Renal cortical epithelial cell (primary cell): Measurements from ENCODE around the gene PIGV. TPM values are rescaled to one million over a fixed set of nuclear protein-coding genes. Genes with fewer than 3 reads are reported as not detected.
A peak's percentile ranks its signal among the peaks of the same experiment; 100 is the strongest.

Experiments
- DNase-seq: peaks from one replicate; pipeline ENCODE4 v3.0.0-alpha.2; 2011; ENCODE audit warnings: low read depth
- total RNA-seq: library from RNA; depleted of rRNA; stranded (reverse); fragments of >200 nt; gene quantifications from 2 replicates; pipeline ENCODE4 v1.2.3, GENCODE V29; 2014

Gene PIGV
- 21.4 and 27.9 TPM in 2 replicates for total RNA-seq

GRCh38 chr1:26787706-26788514 is at the start of gene PIGV:
TSS of gene PIGV (plus strand) at chr1:26787950. CDS start at chr1:26790816, 2,866 bp downstream.
- peak; percentile 47 for DNase-seq

GRCh38 chr1:26739329-26739914 is 48.3 kb upstream of the PIGV start:
- DNase-seq = no peak

- no peak for DNase-seq
These were observed 47.6 kb upstream of the PIGV start for GRCh38 chr1:26740023-26740634.

GRCh38 chr1:26740952-26741351 is 46.8 kb upstream of the PIGV start:
- DNase-seq = no peak

GRCh38 chr1:26743426-26744059 is 44.2 kb upstream of the PIGV start:
- no peak for DNase-seq

- peak; percentile 76 for DNase-seq
These were observed 43.4 kb upstream of the PIGV start for GRCh38 chr1:26744075-26744959.

GRCh38 chr1:26745191-26745590 is 42.6 kb upstream of the PIGV start:
- no peak for DNase-seq

- DNase-seq = no peak
These were observed 40.7 kb upstream of the PIGV start for GRCh38 chr1:26747048-26747447.

- DNase-seq = no peak
These were observed 39.4 kb upstream of the PIGV start for GRCh38 chr1:26748351-26748750.

GRCh38 chr1:26749458-26749857 is 38.3 kb upstream of the PIGV start:
- no peak for DNase-seq

- DNase-seq = no peak
These were observed 37.3 kb upstream of the PIGV start for GRCh38 chr1:26750428-26750827.

- no peak for DNase-seq
These were observed 35.2 kb upstream of the PIGV start for GRCh38 chr1:26752519-26752918.

GRCh38 chr1:26754086-26754874 is 33.5 kb upstream of the PIGV start:
- peak; percentile 32 for DNase-seq

- no peak for DNase-seq
These were observed 29.4 kb upstream of the PIGV start for GRCh38 chr1:26758358-26758757.

- DNase-seq = no peak
These were observed 28.2 kb upstream of the PIGV start for GRCh38 chr1:26759531-26759930.

GRCh38 chr1:26761217-26761616 is 26.5 kb upstream of the PIGV start:
- DNase-seq = no peak

GRCh38 chr1:26767714-26768113 is 20.0 kb upstream of the PIGV start:
- no peak for DNase-seq

GRCh38 chr1:26768755-26769154 is 19.0 kb upstream of the PIGV start:
- peak; percentile 39 for DNase-seq

GRCh38 chr1:26771285-26771642 is 16.5 kb upstream of the PIGV start:
- no peak for DNase-seq

- DNase-seq = peak; percentile 98
These were observed 16.0 kb upstream of the PIGV start for GRCh38 chr1:26771643-26772321.
